A673 (cell line): ENCODE data around the gene MB21D2. TPM values are rescaled to one million over a fixed set of nuclear protein-coding genes. Genes with fewer than 3 reads are reported as not detected.

Source experiments
- BruUV-seq: library from RNA; stranded (reverse); fragments of 400-500 nt; replicated peaks from 2 replicates; lab custom pipeline; 2021; lab: Mats Ljungman, UMichigan
- CTCF ChIA-PET: fragments of 300-600 bp; sonication (Branson Sonifier 250); formaldehyde crosslinking; loops from one replicate; lab custom pipeline; 2022; ENCODE audit warnings: antibody characterized with exemption; lab: Charles Lee
- POLR2A ChIA-PET: fragments of 300-600 bp; sonication (Branson Sonifier 250); formaldehyde crosslinking; loops from one replicate; lab custom pipeline; 2022; ENCODE audit warnings: antibody characterized with exemption; ENCODE audit not compliant: low non-redundant PET; lab: Charles Lee
- DNase-seq: peaks from one replicate; pipeline ENCODE4 v3.0.0-alpha.2; 2015; ENCODE audit warnings: low spot score
- H3K27ac ChIP-seq: fragments of 200-600 bp; sonication (generic); 2 replicates; pipeline ENCODE4 v1.5.1; 2016; ENCODE audit warnings: mixed run types, low read depth, mild to moderate bottlenecking, mixed read lengths, antibody characterized with exemption, low read length; ENCODE audit not compliant: poor library complexity, severe bottlenecking
- H3K27me3 ChIP-seq: fragments of 200-600 bp; sonication (generic); replicated peaks from 2 replicates; pipeline ENCODE4 v1.6.1; 2017; ENCODE audit warnings: mixed run types, low read depth, mild to moderate bottlenecking, mixed read lengths, antibody characterized with exemption, low read length; ENCODE audit not compliant: insufficient read depth, poor library complexity
- H3K36me3 ChIP-seq: fragments of 200-600 bp; sonication (generic); 2 replicates; pipeline ENCODE4 v1.6.1; 2016; ENCODE audit warnings: mixed run types, mild to moderate bottlenecking, mixed read lengths, antibody characterized with exemption, low read length; ENCODE audit not compliant: insufficient read depth, poor library complexity, severe bottlenecking
- H3K4me1 ChIP-seq: fragments of 200-600 bp; sonication (generic); 2 replicates; pipeline ENCODE4 v1.6.1; 2017; ENCODE audit warnings: mixed run types, mild to moderate bottlenecking, mixed read lengths, antibody characterized with exemption, low read length; ENCODE audit not compliant: insufficient read depth, poor library complexity, severe bottlenecking
- H3K4me3 ChIP-seq: fragments of 200-600 bp; sonication (generic); 2 replicates; pipeline ENCODE4 v1.5.1; 2016; ENCODE audit warnings: low read depth, mixed run types, mild to moderate bottlenecking, mixed read lengths, low read length; ENCODE audit not compliant: poor library complexity, severe bottlenecking
- H3K9me3 ChIP-seq: fragments of 200-600 bp; sonication (generic); 2 replicates; pipeline ENCODE4 v1.6.1; 2016; ENCODE audit warnings: mixed run types, low read depth, mild to moderate bottlenecking, mixed read lengths, antibody characterized with exemption, low read length; ENCODE audit not compliant: poor library complexity, severe bottlenecking
- CTCF ChIP-seq: fragments of 300-800, 200-600 bp; sonication (generic); conservative IDR thresholded peaks from 2 replicates; pipeline ENCODE4 v1.5.1; 2017; ENCODE audit warnings: low read depth, mild to moderate bottlenecking, antibody characterized with exemption, low read length, moderate library complexity, mixed read lengths
- EZH2 ChIP-seq: fragments of 200-600 bp; sonication (generic); IDR thresholded peaks from 2 replicates; pipeline ENCODE4 v1.6.1; 2017; ENCODE audit warnings: borderline replicate concordance, low read depth, mild to moderate bottlenecking, mixed read lengths, antibody characterized with exemption, low read length; ENCODE audit not compliant: poor library complexity, severe bottlenecking
- intact Hi-C: fragments of 100-400 bp; cut with micrococcal nuclease; formaldehyde crosslinking; loops from one replicate; pipeline ENCODE4 v1.10.0; 2022; ENCODE audit not compliant: unreplicated experiment
- total RNA-seq: library from RNA; stranded (reverse); gene quantifications from 2 replicates; pipeline ENCODE4 v1.2.3, GENCODE V29; 2021

Gene MB21D2
- total RNA-seq, 1 experiment from 2014 or later: 8.1 TPM

- BruUV-seq: no TSS peak
- Histone ChIP-seq H3K4me3 (no peak overlapping the region), H3K27me3 (no peaks in the 10 kb centered on the region), H3K36me3 (no peaks in the 10 kb centered on the region), H3K9me3 (no peaks in the 10 kb centered on the region), H3K4me1 (peaks cover 9% of the 10 kb centered on the region), H3K27ac (no peak overlapping the region)
- no peak for TF ChIP-seq EZH2
- TF ChIP-seq CTCF: no peak
- ChIA-PET POLR2A (no interaction called here), CTCF (no interaction called here)
- no peak for DNase-seq
- intact Hi-C loops: no loop called here
Measured at GRCh38 chr3:192927016-192927415, 9.4 kb upstream of the MB21D2 start.

GRCh38 chr3:192923731-192924130 is 6.1 kb upstream of the MB21D2 start:
- ChIA-PET CTCF (no interaction called here), POLR2A (no interaction called here)
- TF ChIP-seq EZH2 (no peak), CTCF (no peak)
- H3K9me3 ChIP-seq: no peaks in the 10 kb centered on the region
- H3K4me1 ChIP-seq: no peaks in the 10 kb centered on the region
- DNase-seq: no peak
- no TSS peak for BruUV-seq
- intact Hi-C loops: no loop called here
- H3K4me3 ChIP-seq: no peak overlapping the region
- H3K36me3 ChIP-seq: no peaks in the 10 kb centered on the region
- H3K27me3 ChIP-seq: no peaks in the 10 kb centered on the region
- H3K27ac ChIP-seq: no peak overlapping the region

GRCh38 chr3:192921793-192922192 is 4.1 kb upstream of the MB21D2 start:
- TF ChIP-seq CTCF (no peak), EZH2 (no peak)
- Histone ChIP-seq H3K27ac (no peak overlapping the region), H3K36me3 (no peaks in the 10 kb centered on the region), H3K27me3 (no peaks in the 10 kb centered on the region), H3K9me3 (no peaks in the 10 kb centered on the region), H3K4me1 (peaks cover 5% of the 10 kb centered on the region), H3K4me3 (no peak overlapping the region)
- intact Hi-C loops: no loop called here
- ChIA-PET POLR2A (interaction anchor here (0.6 kb wide), 1 partner anchor 1355 kb away, joined by 3 read pairs; no protein-coding TSS in a partner anchor), CTCF (no interaction called here)
- no TSS peak for BruUV-seq
- DNase-seq: no peak
